Activated naive CD4-positive, alpha-beta T cell treated with Interleukin-2 at 50 U/mL for 16 hours (primary cell): ENCODE results near the gene MYH8.

Experiments used
- DNase-seq: peaks from one replicate; pipeline ENCODE4 v3.0.0-alpha.2; 2020

The MYH8 gene

GRCh38 chr17:10380631-10381408 lies 40.9 kb downstream of the MYH8 start:
- no peak for DNase-seq

- DNase-seq = no peak
Measured at GRCh38 chr17:10372906-10373305, 48.8 kb downstream of the MYH8 start, which contains the start of gene MYH13. TSS of gene MYH13 (minus strand) at chr17:10373006. CDS start at chr17:10364530, 8,476 bp downstream.

- DNase-seq = no peak
Measured at GRCh38 chr17:10370016-10370608, 51.6 kb downstream of the MYH8 start.

- DNase-seq = no peak
Measured at GRCh38 chr17:10369239-10369638, 52.5 kb downstream of the MYH8 start.

- DNase-seq = no peak
Measured at GRCh38 chr17:10368561-10368960, 53.2 kb downstream of the MYH8 start.

- DNase-seq = no peak
Measured at GRCh38 chr17:10360578-10360977, 61.2 kb downstream of the MYH8 start.

GRCh38 chr17:10357768-10358167 lies 64.0 kb downstream of the MYH8 start:
- DNase-seq = no peak

- DNase-seq = no peak
Measured at GRCh38 chr17:10354651-10355050, 67.1 kb downstream of the MYH8 start.

GRCh38 chr17:10352893-10353292 lies 68.9 kb downstream of the MYH8 start:
- no peak for DNase-seq

GRCh38 chr17:10349403-10349802 lies 72.3 kb downstream of the MYH8 start:
- no peak for DNase-seq

GRCh38 chr17:10344816-10345215 lies 76.9 kb downstream of the MYH8 start:
- DNase-seq = no peak
